ENCODE results near the gene PTPRF. TPM values are rescaled to one million over a fixed set of nuclear protein-coding genes. Genes with fewer than 3 reads are reported as not detected.

The PTPRF gene
- total RNA-seq, 3 donors from 2014 or later (not counting 1 experiment from before 2014, with no cell fraction given), result 0.12 to 1.9 TPM; not detected in 1

GRCh38 chr1:43622901-43623780 lies 92.5 kb downstream of the PTPRF start:
- no peak overlapping the region for H3K27ac Mint-ChIP-seq
- 86% methylated on average over 13 of the region's 13 CpGs for WGBS (ENCODE audit: insufficient coverage)
- no peaks in the 10 kb centered on the region for H3K27me3 Mint-ChIP-seq (ENCODE audit: low read depth in 2 of 2)

GRCh38 chr1:43625063-43625780 lies 94.5 kb downstream of the PTPRF start:
- Histone ChIP-seq H3K4me3 (ENCODE audit: low read length) (no peak overlapping the region), H3K27ac (ENCODE audit: low read length) (no peak overlapping the region), H3K4me1 (ENCODE audit: control insufficient read depth, insufficient read depth, low read length) (no peaks in the 10 kb centered on the region), H3K36me3 (ENCODE audit: control insufficient read depth, insufficient read depth, low read length) (no peaks in the 10 kb centered on the region), H3K27me3 (ENCODE audit: control insufficient read depth, insufficient read depth, low read length) (no peaks in the 10 kb centered on the region), H3K9me3 (ENCODE audit: control insufficient read depth, insufficient read depth, low read length) (no peaks in the 10 kb centered on the region)
- no peak for ATAC-seq
- H3K9me3 Mint-ChIP-seq, result no peaks in the 10 kb centered on the region
- WGBS (ENCODE audit: insufficient coverage), result 93% methylated on average over 16 of the region's 16 CpGs
- H3K4me1 Mint-ChIP-seq, result no peaks in the 10 kb centered on the region
- no peaks in the 10 kb centered on the region for H3K27me3 Mint-ChIP-seq (ENCODE audit: low read depth in 2 of 2)
- no peak overlapping the region for H3K27ac Mint-ChIP-seq
- no peaks in the 10 kb centered on the region for H3K36me3 Mint-ChIP-seq
- no peak for TF ChIP-seq CTCF (IDR thresholded peaks at IDR 0.05)
- no peak for DNase-seq
- intact Hi-C loops (cut with micrococcal nuclease), result no loop called here
- H3K4me3 Mint-ChIP-seq, result no peak overlapping the region

More at GRCh38 chr1:43622901-43623780, 92.5 kb downstream of the PTPRF start:
- TF ChIP-seq CTCF (IDR thresholded peaks at IDR 0.05), result no peak
- no peak overlapping the region for H3K4me3 Mint-ChIP-seq
- no peaks in the 10 kb centered on the region for H3K36me3 Mint-ChIP-seq
- H3K36me3 ChIP-seq (ENCODE audit: control insufficient read depth, insufficient read depth, low read length), result no peaks in the 10 kb centered on the region
- ATAC-seq, result no peak
- H3K9me3 ChIP-seq (ENCODE audit: control insufficient read depth, insufficient read depth, low read length), result no peaks in the 10 kb centered on the region
- H3K4me3 ChIP-seq (ENCODE audit: low read length), result no peak overlapping the region
- no peak overlapping the region for H3K27ac ChIP-seq (ENCODE audit: low read length)
- intact Hi-C loops (cut with micrococcal nuclease), result no loop called here
- H3K27me3 ChIP-seq (ENCODE audit: control insufficient read depth, insufficient read depth, low read length), result no peaks in the 10 kb centered on the region
- no peaks in the 10 kb centered on the region for H3K4me1 Mint-ChIP-seq
- H3K4me1 ChIP-seq (ENCODE audit: control insufficient read depth, insufficient read depth, low read length), result no peaks in the 10 kb centered on the region
- no peak for DNase-seq
- H3K9me3 Mint-ChIP-seq, result no peaks in the 10 kb centered on the region

- DNase-seq (no peak), ATAC-seq (no peak)
- Histone ChIP-seq H3K4me3 (ENCODE audit: low read length) (no peak overlapping the region), H3K36me3 (ENCODE audit: control insufficient read depth, insufficient read depth, low read length) (no peaks in the 10 kb centered on the region), H3K4me1 (ENCODE audit: control insufficient read depth, insufficient read depth, low read length) (no peaks in the 10 kb centered on the region), H3K9me3 (ENCODE audit: control insufficient read depth, insufficient read depth, low read length) (no peaks in the 10 kb centered on the region), H3K27me3 (ENCODE audit: control insufficient read depth, insufficient read depth, low read length) (no peaks in the 10 kb centered on the region), H3K27ac (ENCODE audit: low read length) (no peak overlapping the region)
- intact Hi-C loops (cut with micrococcal nuclease), result no loop called here
- H3K9me3 Mint-ChIP-seq, result no peaks in the 10 kb centered on the region
- H3K36me3 Mint-ChIP-seq, result no peaks in the 10 kb centered on the region
- no peak overlapping the region for H3K27ac Mint-ChIP-seq
- H3K4me3 Mint-ChIP-seq, result no peak overlapping the region
- no peak for TF ChIP-seq CTCF (IDR thresholded peaks at IDR 0.05)
- 75% methylated on average over 3 of the region's 4 CpGs for WGBS (ENCODE audit: insufficient coverage)
- H3K27me3 Mint-ChIP-seq (ENCODE audit: low read depth in 2 of 2), result peaks cover 0 to 3% of the 10 kb centered on the region in 2 donors
- no peaks in the 10 kb centered on the region for H3K4me1 Mint-ChIP-seq
These were observed 101.5 kb downstream of the PTPRF start for GRCh38 chr1:43632135-43632670.
